Gastroesophageal sphincter (tissue), 2 donors: ENCODE results near the gene ACTN4.

ENCODE experiments used
- EP300 ChIP-seq: sonication (generic); formaldehyde crosslinking; IDR thresholded peaks from one replicate; pipeline ENCODE4 v1.6.1; 2017; ENCODE audit warnings: antibody characterized with exemption, mild to moderate bottlenecking
- POLR2A ChIP-seq, 2 donors: fragments of 450-650 bp; IDR thresholded peaks; one replicate each; pipeline ENCODE4 v1.6.1; 2017; ENCODE audit warnings: antibody characterized with exemption in 2 of 2, mild to moderate bottlenecking in 2 of 2, moderate library complexity in 1 of 2

DNA sequence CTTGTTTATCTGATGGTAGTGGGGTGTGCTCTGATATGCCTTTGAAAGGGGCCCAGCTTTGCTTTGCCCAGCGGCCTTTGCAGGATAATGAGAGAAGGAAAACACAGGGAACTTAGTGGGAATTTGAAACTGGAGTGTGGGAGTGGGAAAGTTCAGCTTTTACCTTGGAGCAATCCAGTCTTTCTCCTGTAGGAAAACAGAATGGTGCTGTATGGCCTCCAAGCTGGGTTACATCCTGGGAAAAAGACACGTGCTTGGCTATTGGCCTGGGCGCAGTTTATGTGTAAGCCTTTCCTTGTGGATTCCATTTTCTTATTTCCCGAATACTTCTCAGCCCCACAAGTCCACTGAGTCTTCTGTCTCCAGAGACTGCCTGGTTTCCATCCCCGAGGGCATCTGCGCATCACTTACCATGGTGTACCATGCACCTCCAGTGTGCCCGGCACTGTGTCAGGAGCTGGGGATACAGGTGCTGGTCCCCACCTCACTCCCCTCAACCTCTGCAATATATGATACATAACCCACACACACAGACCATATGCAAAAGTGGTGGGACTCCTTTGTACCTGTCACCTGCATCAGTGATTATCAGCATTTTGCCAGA lies 31.5 kb downstream of the ACTN4 start:
- no peak for TF ChIP-seq POLR2A (IDR thresholded peaks at IDR 0.05)
- TF ChIP-seq EP300: no peak
